Effector memory CD8-positive, alpha-beta T cell (primary cell): ENCODE data around the gene FGG.

Experiments used
- ATAC-seq: fragments of 150-1000 bp; cut with Tn5 transposase; replicated peaks from 2 replicates; pipeline ENCODE4 v1.10.0; 2021; ENCODE audit warnings: mild to moderate bottlenecking, moderate library complexity
- DNase-seq, 3 experiments: peaks; one replicate each; pipeline ENCODE4 v3.0.0; 2021
- H3K27ac Mint-ChIP-seq, 2 donors: one replicate each; pipeline ENCODE4 v1.8.0; 2022; ENCODE audit warnings: mild to moderate bottlenecking in 2 of 2, mixed read lengths in 2 of 2, moderate library complexity in 2 of 2
- H3K27me3 Mint-ChIP-seq, 2 donors: one replicate each; pipeline ENCODE4 v1.8.0; 2022; ENCODE audit warnings: mixed read lengths in 2 of 2
- H3K36me3 Mint-ChIP-seq: one replicate; pipeline ENCODE4 v1.8.0; 2022; ENCODE audit warnings: mild to moderate bottlenecking, moderate library complexity, mixed read lengths; ENCODE audit not compliant: insufficient read depth
- H3K4me1 Mint-ChIP-seq, 2 donors: one replicate each; pipeline ENCODE4 v1.8.0; 2022; ENCODE audit warnings: low read depth in 2 of 2, mixed read lengths in 2 of 2
- H3K4me3 Mint-ChIP-seq, 2 donors: one replicate each; pipeline ENCODE4 v1.8.0; 2022; ENCODE audit warnings: mild to moderate bottlenecking in 2 of 2, mixed read lengths in 2 of 2, moderate library complexity in 2 of 2
- H3K9me3 Mint-ChIP-seq, 2 donors: one replicate each; pipeline ENCODE4 v1.8.0; 2022; ENCODE audit warnings: mixed read lengths in 2 of 2

Gene FGG

DNA sequence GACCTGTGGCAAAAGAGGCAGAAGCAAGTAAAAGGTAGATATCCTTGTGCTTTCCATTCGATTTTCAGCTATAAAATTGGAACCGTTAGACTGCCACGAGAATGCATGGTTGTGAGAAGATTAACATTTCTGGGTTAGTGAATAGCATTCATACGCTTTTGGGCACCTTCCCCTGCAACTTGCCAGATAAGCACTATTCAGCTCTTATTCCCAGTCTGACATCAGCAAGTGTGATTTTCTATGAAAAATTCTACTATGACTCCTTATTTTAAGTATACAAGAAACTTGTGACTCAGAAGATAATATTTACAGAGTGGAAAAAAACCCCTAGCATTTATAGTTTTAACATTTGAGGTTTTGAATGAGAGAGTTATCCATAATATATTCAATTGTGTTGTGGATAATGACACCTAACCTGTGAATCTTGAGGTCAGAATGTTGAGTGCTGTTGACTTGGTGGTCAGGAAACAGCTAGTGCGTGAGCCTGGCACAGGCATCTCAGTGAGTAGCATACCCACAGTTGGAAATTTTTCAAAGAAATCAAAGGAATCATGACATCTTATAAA, 45.7 kb downstream of the FGG start:
- no peak overlapping the region for H3K4me3 Mint-ChIP-seq
- peaks cover 0 to 1% of the 10 kb centered on the region in 2 donors for H3K4me1 Mint-ChIP-seq
- no peak for DNase-seq
- H3K36me3 Mint-ChIP-seq = no peaks in the 10 kb centered on the region
- peaks cover 0 to 6% of the 10 kb centered on the region in 2 donors for H3K27me3 Mint-ChIP-seq
- no peak for ATAC-seq
- no peaks in the 10 kb centered on the region for H3K9me3 Mint-ChIP-seq
- no peak overlapping the region for H3K27ac Mint-ChIP-seq

DNA sequence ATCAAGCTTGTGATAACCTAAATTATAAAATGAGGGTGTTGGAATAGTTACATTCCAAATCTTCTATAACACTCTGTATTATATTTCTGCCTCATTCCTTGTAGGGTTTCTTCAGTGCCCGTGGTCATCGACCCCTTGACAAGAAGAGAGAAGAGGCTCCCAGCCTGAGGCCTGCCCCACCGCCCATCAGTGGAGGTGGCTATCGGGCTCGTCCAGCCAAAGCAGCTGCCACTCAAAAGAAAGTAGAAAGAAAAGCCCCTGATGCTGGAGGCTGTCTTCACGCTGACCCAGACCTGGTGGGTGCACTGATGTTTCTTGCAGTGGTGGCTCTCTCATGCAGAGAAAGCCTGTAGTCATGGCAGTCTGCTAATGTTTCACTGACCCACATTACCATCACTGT, 46.8 kb downstream of the FGG start:
- ATAC-seq (no peak), DNase-seq (no peak)
- Mint-ChIP-seq H3K4me1 (peaks cover 0 to 1% of the 10 kb centered on the region in 2 donors), H3K36me3 (no peaks in the 10 kb centered on the region), H3K9me3 (no peaks in the 10 kb centered on the region), H3K27me3 (no peaks in the 10 kb centered on the region), H3K4me3 (no peak overlapping the region), H3K27ac (no peak overlapping the region)

- ATAC-seq = no peak
- Mint-ChIP-seq H3K4me3 (no peak overlapping the region), H3K9me3 (no peaks in the 10 kb centered on the region), H3K27ac (no peak overlapping the region), H3K27me3 (peaks cover 3 to 7% of the 10 kb centered on the region in 2 donors), H3K36me3 (no peaks in the 10 kb centered on the region), H3K4me1 (peaks cover 1 to 5% of the 10 kb centered on the region in 2 donors)
- no peak for DNase-seq
Measured at GRCh38 chr4:154564311-154564710, 48.1 kb downstream of the FGG start.

GRCh38 chr4:154562697-154563254, 49.7 kb downstream of the FGG start, which contains the start of gene FGB:
FGB (plus strand) TSS chr4:154563011; CDS start chr4:154563019, 8 bp downstream.
- DNase-seq = no peak
- no peak for ATAC-seq
- H3K9me3 Mint-ChIP-seq = no peaks in the 10 kb centered on the region
- peaks cover 7 to 8% of the 10 kb centered on the region in 2 donors for H3K27me3 Mint-ChIP-seq
- no peak within 1 kb of the TSS for H3K4me3 Mint-ChIP-seq
- H3K4me1 Mint-ChIP-seq = peaks cover 1 to 8% of the 10 kb centered on the region in 2 donors
- H3K27ac Mint-ChIP-seq = no peak within 1 kb of the TSS
- H3K36me3 Mint-ChIP-seq = no peaks in the 10 kb centered on the region

- H3K4me1 Mint-ChIP-seq = peaks cover 1 to 8% of the 10 kb centered on the region in 2 donors
- no peaks in the 10 kb centered on the region for H3K9me3 Mint-ChIP-seq
- no peak for DNase-seq
- H3K36me3 Mint-ChIP-seq = no peaks in the 10 kb centered on the region
- ATAC-seq = no peak
- H3K27ac Mint-ChIP-seq = no peak overlapping the region
- no peak overlapping the region for H3K4me3 Mint-ChIP-seq
- H3K27me3 Mint-ChIP-seq = peaks cover 7 to 8% of the 10 kb centered on the region in 2 donors
Measured at GRCh38 chr4:154560824-154561231, 51.6 kb downstream of the FGG start.

- Mint-ChIP-seq H3K27ac (no peak overlapping the region), H3K4me1 (peaks cover 1 to 8% of the 10 kb centered on the region in 2 donors), H3K27me3 (peaks cover 7 to 8% of the 10 kb centered on the region in 2 donors), H3K9me3 (no peaks in the 10 kb centered on the region), H3K4me3 (no peak overlapping the region), H3K36me3 (no peaks in the 10 kb centered on the region)
- no peak for ATAC-seq
- no peak for DNase-seq
Measured at GRCh38 chr4:154560419-154560801, 52.0 kb downstream of the FGG start.

DNA sequence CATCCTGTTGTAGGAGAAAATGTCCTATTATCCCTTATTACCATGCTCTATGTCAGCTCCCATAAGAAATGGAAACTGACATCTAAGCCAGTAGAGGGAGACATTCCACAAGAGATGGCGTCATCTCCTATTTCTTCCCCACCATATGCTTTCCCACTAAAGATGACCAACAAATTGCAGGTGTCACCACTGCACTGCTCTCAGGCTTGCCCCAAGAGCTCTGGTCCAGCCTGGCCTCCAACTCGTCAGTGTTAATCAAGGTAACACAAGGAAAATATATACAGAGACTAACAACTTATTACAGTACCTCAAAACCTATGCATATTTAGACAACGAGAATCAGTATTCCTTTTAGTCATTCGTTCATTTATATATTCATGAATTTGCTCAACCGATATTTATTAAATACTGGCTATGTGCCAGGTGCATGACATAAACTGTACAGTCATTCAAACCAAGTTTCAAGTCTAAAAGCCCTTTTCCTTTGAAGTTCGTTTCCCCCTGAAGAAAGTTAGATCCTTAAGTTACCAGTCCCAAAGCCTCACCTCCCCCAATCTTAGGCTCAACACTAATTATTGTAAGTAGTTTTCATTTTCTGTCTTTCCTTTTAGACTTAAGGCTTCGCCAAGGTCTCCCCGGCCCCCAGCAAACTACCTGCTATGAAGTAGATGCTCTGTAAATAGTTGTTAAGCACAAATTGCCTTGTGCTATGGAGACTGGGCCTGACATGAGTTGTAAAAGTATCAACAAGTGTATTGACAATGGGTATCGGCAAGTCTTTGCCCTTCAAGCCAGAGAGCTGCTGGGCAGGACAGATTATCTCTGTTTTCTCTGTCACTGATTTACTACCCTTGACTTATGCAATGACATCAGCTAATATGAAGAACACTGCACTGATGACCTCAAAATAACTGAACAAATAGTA, 52.7 kb downstream of the FGG start:
- ATAC-seq (peak; percentile 43), DNase-seq (no peak)
- peaks cover 7 to 8% of the 10 kb centered on the region in 2 donors for H3K27me3 Mint-ChIP-seq
- H3K27ac Mint-ChIP-seq = no peak overlapping the region
- H3K36me3 Mint-ChIP-seq = no peaks in the 10 kb centered on the region
- no peaks in the 10 kb centered on the region for H3K9me3 Mint-ChIP-seq
- peaks cover 1 to 8% of the 10 kb centered on the region in 2 donors for H3K4me1 Mint-ChIP-seq
- no peak overlapping the region for H3K4me3 Mint-ChIP-seq

DNA sequence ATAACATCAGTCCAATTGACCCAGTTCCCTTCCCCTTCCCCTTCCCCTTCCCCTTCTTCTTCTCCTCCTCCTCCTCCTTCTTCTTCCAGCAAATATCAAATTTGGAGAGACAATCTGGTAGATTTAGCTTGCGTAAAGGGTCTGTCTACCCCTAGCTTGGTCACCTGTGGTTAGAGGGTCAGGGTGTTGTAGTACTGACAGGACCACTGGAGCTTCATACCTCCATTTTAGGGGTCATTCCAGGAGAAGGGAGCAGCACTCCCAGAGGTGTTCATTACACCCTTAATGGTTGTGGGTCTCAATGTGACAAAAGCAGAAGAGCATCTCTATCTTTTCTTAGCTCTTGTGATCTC, 53.3 kb downstream of the FGG start:
- Mint-ChIP-seq H3K4me1 (peaks cover 1 to 8% of the 10 kb centered on the region in 2 donors), H3K4me3 (no peak overlapping the region), H3K27ac (no peak overlapping the region), H3K9me3 (no peaks in the 10 kb centered on the region), H3K36me3 (no peaks in the 10 kb centered on the region), H3K27me3 (peaks cover 7 to 8% of the 10 kb centered on the region in 2 donors)
- ATAC-seq (no peak), DNase-seq (no peak)
